Transverse colon (tissue), 4 donors: ENCODE measurements around the gene KRT3. TPM values are rescaled to one million over a fixed set of nuclear protein-coding genes. Genes with fewer than 3 reads are reported as not detected.

Experiments
- DNase-seq: peaks from one replicate; pipeline ENCODE4 v3.0.0-alpha.2; 2019
- H3K27ac ChIP-seq, 4 donors: fragments of 200-600 bp; sonication (generic); 2 replicates each; pipeline ENCODE4 v1.5.1; 2016 to 2018; ENCODE audit warnings: inconsistent platforms in 4 of 4
- H3K27me3 ChIP-seq: fragments of 200-600 bp; sonication (generic); 2 replicates; pipeline ENCODE4 v1.5.1; 2017; ENCODE audit warnings: inconsistent platforms
- H3K36me3 ChIP-seq, 4 donors: fragments of 200-600 bp; sonication (generic); 2 replicates each; pipeline ENCODE4 v1.5.1; 2017 to 2019; ENCODE audit warnings: inconsistent platforms in 4 of 4
- H3K4me1 ChIP-seq, 4 donors: fragments of 200-600 bp; sonication (generic); 2 replicates each; pipeline ENCODE4 v1.5.1; 2017 to 2020; ENCODE audit warnings: inconsistent platforms in 4 of 4
- H3K4me3 ChIP-seq, 4 donors: fragments of 200-600 bp; sonication (generic); 1 replicate in 1 of 4; 2 replicates in 3 of 4; pipeline versions ENCODE4 v1.5.1 to v1.6.1; 2017 to 2019; ENCODE audit warnings: inconsistent platforms in 4 of 4
- H3K9me3 ChIP-seq, 2 donors: fragments of 200-600 bp; sonication (generic); 2 replicates each; pipeline ENCODE4 v1.5.1; 2017 to 2019; ENCODE audit warnings: inconsistent platforms in 2 of 2
- CTCF ChIP-seq, 5 experiments: fragments of 200-600 bp in 3 of 5; fragments of 450-650 bp in 2 of 5; sonication (generic) in 3 of 5; IDR thresholded peaks; 1 replicate in 2 of 5; 2 replicates in 3 of 5; pipeline ENCODE4 v1.5.1; 2016 to 2017; ENCODE audit warnings: antibody characterized with exemption in 5 of 5, inconsistent platforms in 3 of 5, mild to moderate bottlenecking in 2 of 5, moderate library complexity in 1 of 5
- EP300 ChIP-seq: sonication (generic); formaldehyde crosslinking; IDR thresholded peaks from one replicate; pipeline ENCODE4 v1.6.1; 2017; ENCODE audit warnings: antibody characterized with exemption, low read depth
- POLR2A ChIP-seq: fragments of 450-650 bp; IDR thresholded peaks from one replicate; pipeline ENCODE4 v1.6.1; 2016; ENCODE audit warnings: antibody characterized with exemption, mild to moderate bottlenecking, moderate library complexity
- POLR2AphosphoS5 ChIP-seq, 3 donors: sonication (generic); formaldehyde crosslinking; IDR thresholded peaks; one replicate each; pipeline ENCODE4 v1.6.1; 2016; ENCODE audit warnings: antibody characterized with exemption in 3 of 3
- WGBS, 2 donors: methylation state at CpG; one replicate each; pipeline ENCODE4 v1.1.5; 2018; ENCODE audit warnings: low coverage in 1 of 2; 5-methylcytosine and 5-hydroxymethylcytosine counted together
- in situ Hi-C, 4 donors: fragments of 200-750 bp; cut with MboI; loops; one replicate each; pipeline versions ENCODE4 v1.15.0 to v1.15.1; 2017; ENCODE audit warnings: low sequenced_read_pairs in 3 of 4, low pct_ligation_motif_present in 1 of 4, low pct_unique_long_range_greater_than_20kb in 1 of 4
- intact Hi-C: fragments of 100-400 bp; cut with DNase I; formaldehyde crosslinking; loops from one replicate; pipeline ENCODE4 v1.15.1; 2023; ENCODE audit warnings: low total_unique reads
- total RNA-seq, 4 donors: library from RNA; depleted of rRNA; stranded (reverse); fragments of >200 nt; gene quantifications; one replicate each; pipeline ENCODE4 v1.1.0, GENCODE V29; 2016

Gene KRT3
- total RNA-seq, 4 donors from 2014 or later, result not detected

GRCh38 chr12:52805739-52806138 lies 9.8 kb upstream of the KRT3 start:
- in situ Hi-C loops, result no loop called here
- no peak for TF ChIP-seq POLR2AphosphoS5 (IDR thresholded peaks at IDR 0.05)
- TF ChIP-seq CTCF (IDR thresholded peaks at IDR 0.05), result no peak
- TF ChIP-seq POLR2A, result no peak
- no peak for TF ChIP-seq EP300
- no peaks in the 10 kb centered on the region for H3K9me3 ChIP-seq
- H3K4me3 ChIP-seq, result no peak overlapping the region
- DNase-seq, result no peak
- no peaks in the 10 kb centered on the region for H3K36me3 ChIP-seq
- intact Hi-C loops, result no loop called here
- peaks cover 0 to 3% (median 1%) of the 10 kb centered on the region in 4 donors for H3K4me1 ChIP-seq
- no peak overlapping the region for H3K27ac ChIP-seq
- no peaks in the 10 kb centered on the region for H3K27me3 ChIP-seq
- 79 to 83% methylated on average over 1 to 3 of the region's 3 CpGs for WGBS, 2 donors

- WGBS, 2 donors, result 41% methylated on average over 1 of the region's 1 CpG; no CpG with 5 or more reads in 1 of the 2 donors
- in situ Hi-C loops, result no loop called here
Observed at GRCh38 chr12:52805000-52805399, 9.1 kb upstream of the KRT3 start.

GRCh38 chr12:52802442-52802841 lies 6.5 kb upstream of the KRT3 start:
- WGBS, 2 donors, result 60 to 73% methylated on average over 1 to 6 of the region's 6 CpGs
- Histone ChIP-seq H3K27ac (no peak overlapping the region), H3K4me3 (no peak overlapping the region), H3K9me3 (no peaks in the 10 kb centered on the region), H3K4me1 (peaks cover 0 to 10% (median 6%) of the 10 kb centered on the region in 4 donors), H3K36me3 (no peaks in the 10 kb centered on the region), H3K27me3 (no peaks in the 10 kb centered on the region)
- intact Hi-C loops (no loop called here), in situ Hi-C loops (no loop called here)
- no peak for DNase-seq
- TF ChIP-seq POLR2AphosphoS5 (IDR thresholded peaks at IDR 0.05) (no peak), CTCF (IDR thresholded peaks at IDR 0.05) (no peak), EP300 (no peak), POLR2A (no peak)

More at GRCh38 chr12:52805000-52805399, 9.1 kb upstream of the KRT3 start:
- H3K9me3 ChIP-seq, result no peaks in the 10 kb centered on the region
- H3K27ac ChIP-seq, result no peak overlapping the region
- H3K36me3 ChIP-seq, result no peaks in the 10 kb centered on the region
- intact Hi-C loops, result no loop called here
- TF ChIP-seq CTCF (IDR thresholded peaks at IDR 0.05), result no peak
- no peak for TF ChIP-seq POLR2A
- no peak for TF ChIP-seq EP300
- no peak for TF ChIP-seq POLR2AphosphoS5 (IDR thresholded peaks at IDR 0.05)
- H3K27me3 ChIP-seq, result no peaks in the 10 kb centered on the region
- DNase-seq, result no peak
- peaks cover 0 to 10% (median 6%) of the 10 kb centered on the region in 4 donors for H3K4me1 ChIP-seq
- no peak overlapping the region for H3K4me3 ChIP-seq

GRCh38 chr12:52801773-52802172 lies 5.9 kb upstream of the KRT3 start:
- WGBS, 2 donors, result 45% methylated on average over 3 of the region's 3 CpGs; no CpG with 5 or more reads in 1 of the 2 donors
- Histone ChIP-seq H3K4me3 (no peak overlapping the region), H3K4me1 (peaks cover 0 to 10% (median 6%) of the 10 kb centered on the region in 4 donors), H3K27me3 (no peaks in the 10 kb centered on the region), H3K9me3 (no peaks in the 10 kb centered on the region), H3K27ac (no peak overlapping the region), H3K36me3 (no peaks in the 10 kb centered on the region)
- in situ Hi-C loops (no loop called here), intact Hi-C loops (no loop called here)
- DNase-seq, result no peak
- TF ChIP-seq EP300 (no peak), CTCF (IDR thresholded peaks at IDR 0.05) (no peak), POLR2AphosphoS5 (IDR thresholded peaks at IDR 0.05) (no peak), POLR2A (no peak)
